Activated CD8-positive, alpha-beta memory T cell treated with anti-CD3 and anti-CD28 coated beads, Interleukin-2, amount 50 U/mL, for 4 hours (primary cell): ENCODE data around the gene SLC29A3.
"Not testable (repeated sequence)": the region's sequence is repeated elsewhere in the genome, so short reads cannot be mapped to it uniquely, and the experiment has no call there.

Experiments
- DNase-seq: peaks from one replicate; pipeline ENCODE4 v3.0.0-alpha.2; 2020

Gene SLC29A3

GRCh38 chr10:71348850-71349249 lies 29.8 kb downstream of the SLC29A3 start:
- no peak for DNase-seq

- no peak for DNase-seq
Measured at GRCh38 chr10:71349406-71349805, 30.3 kb downstream of the SLC29A3 start.

- no peak for DNase-seq
Measured at GRCh38 chr10:71351087-71351486, 32.0 kb downstream of the SLC29A3 start.

GRCh38 chr10:71351628-71352319 lies 32.7 kb downstream of the SLC29A3 start:
- no peak for DNase-seq

GRCh38 chr10:71353639-71354038 lies 34.6 kb downstream of the SLC29A3 start:
- no peak for DNase-seq

GRCh38 chr10:71354776-71355175 lies 35.7 kb downstream of the SLC29A3 start:
- no peak for DNase-seq

GRCh38 chr10:71355886-71356285 lies 36.8 kb downstream of the SLC29A3 start:
- no peak for DNase-seq

- no peak for DNase-seq
Measured at GRCh38 chr10:71357792-71358265, 38.8 kb downstream of the SLC29A3 start.

GRCh38 chr10:71358277-71358676 lies 39.2 kb downstream of the SLC29A3 start:
- DNase-seq, result no peak

GRCh38 chr10:71358906-71359305 lies 39.8 kb downstream of the SLC29A3 start:
- DNase-seq, result not testable (repeated sequence)

GRCh38 chr10:71359364-71360046 lies 40.4 kb downstream of the SLC29A3 start:
- no peak for DNase-seq

- DNase-seq, result no peak
Measured at GRCh38 chr10:71360735-71361134, 41.7 kb downstream of the SLC29A3 start.

- no peak for DNase-seq
Measured at GRCh38 chr10:71361581-71361980, 42.5 kb downstream of the SLC29A3 start.

- DNase-seq, result no peak
Measured at GRCh38 chr10:71362141-71362540, 43.1 kb downstream of the SLC29A3 start.

GRCh38 chr10:71363936-71364335 lies 44.9 kb downstream of the SLC29A3 start:
- no peak for DNase-seq

- DNase-seq, result no peak
Measured at GRCh38 chr10:71365366-71365765, 46.3 kb downstream of the SLC29A3 start.

- DNase-seq, result no peak
Measured at GRCh38 chr10:71366690-71367089, 47.6 kb downstream of the SLC29A3 start.

GRCh38 chr10:71367271-71367670 lies 48.2 kb downstream of the SLC29A3 start:
- DNase-seq, result no peak

- no peak for DNase-seq
Measured at GRCh38 chr10:71368176-71368575, 49.1 kb downstream of the SLC29A3 start.

GRCh38 chr10:71368643-71369042 lies 49.6 kb downstream of the SLC29A3 start:
- no peak for DNase-seq

GRCh38 chr10:71369602-71370001 lies 50.5 kb downstream of the SLC29A3 start:
- DNase-seq, result no peak

- DNase-seq, result no peak
Measured at GRCh38 chr10:71370031-71370430, 51.0 kb downstream of the SLC29A3 start.

GRCh38 chr10:71371750-71372166 lies 52.7 kb downstream of the SLC29A3 start:
- no peak for DNase-seq

- no peak for DNase-seq
Measured at GRCh38 chr10:71372882-71373495, 53.9 kb downstream of the SLC29A3 start.
